Stimulated activated CD8-positive, alpha-beta memory T cell treated with anti-CD3 and anti-CD28 coated beads, Interleukin-7, amount 100 ng/mL, for 4 hours (primary cell): ENCODE results near the gene PGP.

Experiments
- DNase-seq, 2 donors: peaks; one replicate each; pipeline ENCODE4 v3.0.0-alpha.2; 2020; ENCODE audit warnings: low read depth in 2 of 2

Gene PGP

GRCh38 chr16:2200313-2200712, 14.3 kb downstream of the PGP start:
- no peak for DNase-seq

GRCh38 chr16:2199621-2200139, 15.0 kb downstream of the PGP start:
- DNase-seq: no peak

DNA sequence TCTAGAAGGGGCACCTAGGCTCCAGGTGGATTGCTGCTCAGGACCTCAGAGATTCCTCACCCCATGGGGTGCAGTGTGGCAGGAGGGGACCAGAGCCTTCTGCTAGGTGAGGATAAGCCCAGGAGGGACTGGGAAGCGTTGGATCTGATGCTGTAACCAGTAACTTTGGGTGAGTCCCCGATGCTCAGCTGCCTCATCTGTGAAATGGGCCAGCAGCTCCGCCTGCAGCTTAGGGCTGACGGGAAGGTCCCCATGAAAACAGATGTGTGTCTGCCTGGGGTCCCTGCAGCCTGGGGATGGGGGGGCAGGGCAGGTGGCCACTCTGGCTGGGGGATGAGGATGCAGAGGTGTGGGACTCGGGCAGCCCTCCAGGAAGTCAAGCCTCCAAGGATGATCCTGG, 15.5 kb downstream of the PGP start:
- no peak for DNase-seq

GRCh38 chr16:2198283-2198682, 16.4 kb downstream of the PGP start:
- DNase-seq: no peak

DNA sequence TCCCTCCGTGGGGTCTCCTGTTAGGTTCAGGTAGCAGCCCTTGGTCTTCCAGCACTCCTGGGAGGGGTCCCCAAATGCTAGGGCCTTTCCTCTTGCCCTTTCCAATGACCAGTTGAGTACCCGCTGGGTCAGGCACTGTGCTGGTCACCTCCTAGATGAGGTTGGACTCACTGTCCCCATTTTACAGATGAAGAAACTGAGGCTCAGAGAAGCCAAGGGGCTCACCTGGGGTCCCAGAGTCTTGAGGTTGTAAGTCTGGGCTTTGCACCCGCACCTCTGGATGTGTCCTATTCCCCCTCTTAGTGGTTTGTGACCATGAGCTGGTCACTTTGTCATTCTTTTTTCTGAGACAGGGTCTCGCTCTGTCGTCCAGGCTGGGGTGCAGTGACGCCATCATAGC, 16.9 kb downstream of the PGP start:
- DNase-seq: no peak

GRCh38 chr16:2196981-2197511, 17.6 kb downstream of the PGP start:
- no peak for DNase-seq

GRCh38 chr16:2196162-2196980, 18.3 kb downstream of the PGP start, which contains the start of gene CASKIN1:
TSS of gene CASKIN1 (minus strand) at chr16:2196605. CDS start at chr16:2196432, 173 bp downstream.
- no peak for DNase-seq

DNA sequence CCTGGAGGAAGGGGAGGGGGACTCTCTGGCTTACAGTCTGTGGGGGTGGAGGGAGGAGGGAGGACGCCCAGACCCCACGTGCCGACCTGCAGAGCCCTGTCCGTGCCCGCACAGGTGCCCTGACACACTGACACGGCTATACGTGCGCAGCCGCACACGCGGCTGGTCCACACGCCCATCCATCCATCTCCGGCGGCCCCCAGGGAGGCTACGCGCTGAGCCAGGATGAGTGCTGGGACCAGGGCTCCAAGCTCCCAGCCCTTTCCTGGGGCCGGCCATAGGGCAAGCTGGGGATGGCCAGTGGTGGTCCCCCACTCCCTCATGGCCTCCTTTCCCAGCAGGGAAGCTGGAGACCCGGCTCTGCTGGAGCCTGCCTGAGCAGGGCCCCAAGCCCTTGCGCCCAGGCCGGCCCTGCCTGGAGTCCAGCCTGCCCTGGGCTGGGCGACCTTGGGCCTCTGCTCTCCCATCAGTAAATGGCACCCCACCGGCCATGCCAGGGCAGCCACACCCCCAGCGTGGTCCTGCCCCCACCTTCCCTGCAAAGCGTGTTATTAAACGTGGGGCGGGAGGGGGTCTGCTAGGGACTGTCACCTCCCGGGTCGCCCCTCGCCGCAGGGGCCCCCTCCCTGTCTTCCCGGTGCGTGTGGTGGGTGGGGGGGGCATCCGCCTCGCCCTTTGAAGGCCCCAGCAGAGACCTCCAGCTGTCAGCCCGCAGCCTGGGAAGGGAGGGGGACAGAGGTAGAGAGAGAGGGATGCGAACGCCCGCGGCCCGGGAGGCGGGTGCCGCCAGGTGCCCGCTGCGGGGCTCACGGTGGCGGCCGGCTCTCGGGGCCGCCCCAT, 19.1 kb downstream of the PGP start:
- no peak for DNase-seq

DNA sequence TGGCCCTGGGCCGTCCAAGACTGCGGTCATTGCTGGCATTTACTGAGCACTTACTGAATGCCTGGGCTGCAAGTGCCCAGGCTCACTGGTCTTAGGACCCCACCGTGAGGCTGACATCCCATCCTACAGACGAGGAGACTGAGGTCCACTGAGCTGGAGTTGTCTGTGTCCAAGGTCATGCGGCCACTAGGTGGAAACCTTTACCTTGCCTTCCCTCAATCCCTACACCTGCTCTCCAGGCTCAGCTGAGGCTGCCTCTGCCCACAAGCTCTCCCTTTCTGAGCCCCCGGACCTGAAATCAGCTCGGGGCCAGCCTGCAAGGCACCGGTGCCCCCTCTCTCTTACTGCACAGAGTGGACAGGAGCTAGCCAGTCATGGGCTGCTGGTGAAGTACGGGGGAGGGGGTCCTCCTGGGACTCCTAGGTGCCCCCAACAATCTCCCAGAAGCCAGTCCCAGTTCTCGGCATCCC, 19.8 kb downstream of the PGP start:
- peak in 1 of 2 donors; percentile 8 for DNase-seq

DNA sequence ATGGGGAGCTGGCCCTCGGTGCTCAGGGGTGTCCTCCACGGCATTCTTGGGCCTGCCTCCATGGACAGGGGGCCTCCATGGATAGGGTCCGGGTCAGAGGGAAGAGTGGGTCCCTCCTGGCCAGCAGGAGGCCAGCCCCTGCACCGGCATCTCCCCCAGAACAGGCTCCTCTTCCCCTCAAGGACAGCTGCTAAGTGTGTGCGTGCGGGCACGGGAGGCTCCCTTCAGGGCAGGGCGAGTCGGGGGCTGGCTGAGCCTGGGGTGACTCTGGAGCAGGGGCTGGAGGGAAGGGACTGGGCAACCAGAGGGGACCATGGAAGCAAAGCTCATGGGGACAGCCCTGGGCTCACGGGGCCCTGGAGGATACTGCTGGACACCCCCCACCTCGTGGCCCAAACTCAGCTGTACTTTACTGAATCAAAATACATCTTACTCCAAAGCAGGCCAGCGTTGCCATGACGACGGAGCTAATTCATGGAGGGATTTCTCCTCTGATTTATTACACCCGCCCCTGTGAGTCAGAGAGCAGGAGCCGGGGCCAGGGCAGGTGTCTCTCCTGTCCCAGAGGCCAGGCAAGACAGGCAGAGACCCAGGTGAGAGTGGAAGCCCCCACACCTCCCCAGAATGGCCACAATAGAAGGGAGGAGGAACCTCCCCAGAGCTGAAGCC, 20.3 kb downstream of the PGP start:
- no peak for DNase-seq

DNA sequence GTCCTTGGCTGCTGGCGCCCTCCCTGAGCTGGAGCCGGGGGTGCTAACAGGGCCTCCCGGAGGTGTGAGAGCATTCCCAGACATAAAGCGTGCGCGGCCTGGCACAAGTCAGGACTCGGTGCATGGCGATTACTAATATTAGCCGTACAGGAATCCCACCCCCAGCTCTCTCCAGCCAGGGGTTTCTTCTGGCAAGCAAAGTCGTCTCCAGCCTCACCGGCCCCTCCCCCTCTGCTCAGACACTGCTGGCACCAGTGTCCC, 23.3 kb downstream of the PGP start:
- no peak for DNase-seq

DNA sequence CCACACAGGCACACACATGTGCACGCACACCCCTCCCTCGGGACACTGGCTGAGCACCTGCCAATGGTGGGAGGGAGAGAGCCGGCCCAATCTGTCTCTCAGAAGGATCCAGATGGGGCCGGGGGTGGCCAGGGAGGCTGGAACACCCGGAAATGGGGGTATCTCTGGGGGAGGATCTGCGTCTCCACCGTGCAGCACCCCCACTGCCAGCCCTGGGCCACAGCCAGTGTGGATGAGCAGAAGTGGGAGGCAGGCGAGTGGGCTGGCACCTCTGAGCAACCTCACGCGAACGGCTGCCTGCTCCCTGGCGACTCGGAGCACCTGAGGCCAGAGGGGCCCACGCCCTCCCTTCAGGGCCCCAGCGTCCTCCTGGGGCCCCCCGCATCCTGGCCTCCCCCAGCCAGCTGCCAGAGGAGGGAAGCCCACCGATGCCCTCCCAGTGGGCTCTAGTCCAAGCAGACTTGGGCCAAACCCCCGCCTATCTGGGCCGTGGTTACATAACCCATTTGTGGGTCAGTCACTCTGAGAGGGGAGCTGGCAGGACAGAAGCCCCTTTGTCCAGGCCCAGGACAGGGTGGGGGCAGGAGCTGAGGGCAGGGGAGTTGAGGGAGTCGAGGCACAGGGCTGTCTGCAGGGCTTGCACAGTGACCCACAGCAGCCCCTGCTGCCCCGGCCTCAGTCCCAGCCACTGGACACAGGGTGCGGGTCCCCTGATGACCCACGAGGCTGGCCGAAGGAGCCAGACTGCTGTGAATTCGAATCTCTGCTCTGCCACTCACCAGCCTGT, 23.8 kb downstream of the PGP start:
- DNase-seq: no peak

- no peak for DNase-seq
Measured at GRCh38 chr16:2190002-2190658, 24.5 kb downstream of the PGP start.

- no peak for DNase-seq
Measured at GRCh38 chr16:2189252-2189893, 25.3 kb downstream of the PGP start.

DNA sequence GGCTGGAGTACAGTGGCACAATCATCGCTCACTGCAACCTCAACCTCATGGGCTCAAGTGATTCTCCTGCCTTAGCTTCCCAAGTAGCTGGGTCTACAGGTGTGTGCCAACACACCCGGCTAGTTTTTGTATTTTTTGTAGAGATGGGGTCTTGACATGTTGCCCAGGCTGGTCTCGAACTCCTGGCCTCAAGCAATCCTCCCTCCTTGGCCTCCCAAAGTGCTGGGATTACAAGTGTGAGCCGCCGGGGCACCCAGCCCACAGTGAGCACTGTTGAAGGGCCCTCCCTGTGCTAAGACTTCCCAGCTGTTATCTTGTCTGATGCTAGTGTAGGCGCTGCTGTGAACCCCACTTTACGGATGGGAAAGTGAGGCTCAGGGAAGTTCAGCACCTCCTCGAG, 26.2 kb downstream of the PGP start:
- DNase-seq: no peak

DNA sequence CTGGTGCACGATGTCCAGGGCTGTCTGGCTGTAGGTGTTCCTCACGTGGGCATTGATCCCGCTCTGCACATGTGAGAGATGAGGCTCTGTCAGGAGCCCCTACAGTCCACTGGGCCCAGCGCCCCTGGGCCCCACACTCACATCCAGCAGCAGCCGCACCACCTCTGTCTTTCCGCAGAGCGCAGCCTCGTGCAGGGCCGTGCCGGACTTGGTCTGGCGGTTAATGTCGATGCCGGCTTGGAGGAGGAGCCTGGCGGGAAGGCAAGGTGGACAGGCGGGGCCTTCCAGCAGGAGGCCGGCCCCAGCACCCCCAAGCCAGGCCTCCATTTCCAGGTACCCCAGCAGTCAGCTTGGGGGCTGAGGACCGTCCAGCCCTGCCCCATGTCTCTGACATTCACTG, 27.4 kb downstream of the PGP start:
- DNase-seq: no peak

- DNase-seq: no peak
Measured at GRCh38 chr16:2186505-2186904, 28.1 kb downstream of the PGP start.

DNA sequence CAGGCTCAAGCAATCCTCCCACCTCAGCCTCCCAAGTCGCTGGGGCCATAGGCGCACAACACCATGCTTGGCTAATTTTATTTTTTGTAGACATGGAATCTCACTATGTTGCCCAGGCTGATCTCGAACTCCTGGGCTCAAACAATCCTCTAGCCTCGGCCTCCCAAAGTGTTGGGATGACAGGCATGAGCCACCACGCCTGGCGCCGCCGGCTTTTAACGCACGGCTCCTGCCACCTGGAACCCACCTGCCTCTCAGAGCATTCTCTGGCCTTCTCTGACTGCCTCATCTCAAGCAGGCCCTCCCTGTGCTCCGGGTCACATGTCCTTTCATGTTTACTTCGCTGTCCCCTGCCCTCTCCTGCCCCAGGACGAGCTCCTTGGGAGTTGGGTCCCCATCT, 28.6 kb downstream of the PGP start:
- DNase-seq: no peak

DNA sequence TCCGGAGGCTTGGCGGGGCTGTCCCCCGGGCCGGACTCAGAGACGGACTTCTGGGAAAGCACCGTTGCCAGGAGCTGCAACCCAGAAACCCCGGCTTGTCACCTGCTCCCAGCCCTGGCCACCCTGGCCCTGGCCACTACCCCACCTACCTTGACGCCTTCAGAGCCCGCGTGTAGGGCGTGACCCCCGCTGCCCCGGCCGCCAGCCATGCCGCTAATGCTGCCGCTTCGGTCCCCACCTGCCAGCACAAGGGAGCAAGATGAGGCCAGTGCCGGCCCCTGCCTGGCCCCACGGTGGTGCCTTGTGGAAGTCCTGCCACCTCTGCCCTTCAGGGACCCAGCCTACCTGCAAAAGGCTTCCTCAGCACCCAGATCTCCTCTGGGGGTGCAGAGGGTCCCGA, 29.7 kb downstream of the PGP start:
- no peak for DNase-seq

- DNase-seq: no peak
Measured at GRCh38 chr16:2184346-2184745, 30.3 kb downstream of the PGP start.
